ENCODE measurements around the gene RERG. TPM values are rescaled to one million over a fixed set of nuclear protein-coding genes. Genes with fewer than 3 reads are reported as not detected.
"Not testable (repeated sequence)": the region's sequence is repeated elsewhere in the genome, so short reads cannot be mapped to it uniquely, and the experiment has no call there.

The RERG gene
- total RNA-seq, 2 donors from 2014 or later = not detected

DNA sequence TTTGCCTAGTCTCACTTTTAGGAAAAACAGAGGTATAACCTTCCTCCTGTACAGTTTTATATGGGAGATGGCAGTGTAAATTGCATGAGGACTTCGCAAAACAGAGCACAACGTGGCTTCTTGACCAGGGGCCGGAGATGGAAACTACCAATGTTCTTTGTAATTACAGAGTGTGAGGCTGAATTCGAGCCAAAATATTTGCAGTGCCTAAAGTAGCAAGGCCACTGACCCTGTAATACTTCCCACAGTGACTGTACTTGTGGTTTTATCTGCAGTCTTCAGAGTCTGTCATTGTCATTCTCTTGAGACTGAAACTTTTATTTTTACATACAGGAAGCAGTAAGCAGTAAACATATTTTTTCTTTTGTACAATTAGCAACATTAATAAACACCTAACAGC, 98.9 kb downstream of the RERG start:
- Mint-ChIP-seq H3K27me3 (no peaks in the 10 kb centered on the region), H3K36me3 (no peaks in the 10 kb centered on the region), H3K4me1 (ENCODE audit: low read depth in 2 of 2) (no peaks in the 10 kb centered on the region), H3K4me3 (no peak overlapping the region), H3K9me3 (no peaks in the 10 kb centered on the region), H3K27ac (no peak overlapping the region)
- ATAC-seq (no peak), DNase-seq (ENCODE audit: low spot score) (no peak)

DNA sequence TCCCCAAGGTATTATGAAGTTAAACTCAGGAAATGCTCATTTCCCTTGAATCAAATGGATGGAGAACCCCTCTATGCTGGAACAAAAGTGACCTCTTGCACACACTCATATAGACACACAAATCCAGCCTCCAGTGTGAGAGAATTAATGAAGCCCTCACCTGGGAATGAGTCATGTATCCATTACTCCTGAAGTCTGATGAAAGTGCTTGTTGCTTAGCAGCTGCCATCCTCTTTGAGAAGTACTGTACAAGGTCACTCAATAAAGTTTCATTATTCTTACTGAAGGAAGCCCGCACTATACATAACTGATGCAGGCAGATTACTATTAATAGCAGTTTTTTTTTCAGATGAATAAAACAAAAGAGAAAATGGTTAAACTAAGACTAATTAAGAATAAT, 102.3 kb downstream of the RERG start:
- Mint-ChIP-seq H3K4me1 (ENCODE audit: low read depth in 2 of 2) (no peaks in the 10 kb centered on the region), H3K27me3 (peaks cover 3 to 4% of the 10 kb centered on the region in 2 donors), H3K9me3 (no peaks in the 10 kb centered on the region), H3K27ac (no peak overlapping the region), H3K36me3 (no peaks in the 10 kb centered on the region), H3K4me3 (no peak overlapping the region)
- no peak for DNase-seq (ENCODE audit: low spot score)
- ATAC-seq = no peak

DNA sequence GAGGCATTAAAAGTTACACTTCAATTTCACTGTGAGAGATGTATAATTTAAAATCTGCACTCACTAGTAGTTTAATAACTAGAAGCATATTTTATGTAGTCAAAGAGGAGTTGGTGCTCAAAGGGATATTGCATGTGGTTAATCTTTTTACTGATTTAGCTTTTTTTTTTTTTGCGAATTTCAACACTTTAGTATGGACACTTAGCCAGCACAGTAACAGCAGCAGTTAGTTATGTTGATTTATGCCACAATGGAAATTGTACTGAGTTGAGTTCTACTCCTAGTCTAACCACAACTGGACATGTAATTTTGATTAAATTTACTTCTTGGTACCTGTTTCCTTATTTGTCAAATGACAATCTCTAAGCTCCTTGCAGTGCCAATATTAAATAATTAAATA, 104.2 kb downstream of the RERG start:
- no peaks in the 10 kb centered on the region for H3K4me1 Mint-ChIP-seq (ENCODE audit: low read depth in 2 of 2)
- no peaks in the 10 kb centered on the region for H3K36me3 Mint-ChIP-seq
- ATAC-seq (no peak), DNase-seq (ENCODE audit: low spot score) (no peak)
- H3K27ac Mint-ChIP-seq = no peak overlapping the region
- no peaks in the 10 kb centered on the region for H3K9me3 Mint-ChIP-seq
- no peak overlapping the region for H3K4me3 Mint-ChIP-seq
- peaks cover 5 to 17% of the 10 kb centered on the region in 2 donors for H3K27me3 Mint-ChIP-seq

DNA sequence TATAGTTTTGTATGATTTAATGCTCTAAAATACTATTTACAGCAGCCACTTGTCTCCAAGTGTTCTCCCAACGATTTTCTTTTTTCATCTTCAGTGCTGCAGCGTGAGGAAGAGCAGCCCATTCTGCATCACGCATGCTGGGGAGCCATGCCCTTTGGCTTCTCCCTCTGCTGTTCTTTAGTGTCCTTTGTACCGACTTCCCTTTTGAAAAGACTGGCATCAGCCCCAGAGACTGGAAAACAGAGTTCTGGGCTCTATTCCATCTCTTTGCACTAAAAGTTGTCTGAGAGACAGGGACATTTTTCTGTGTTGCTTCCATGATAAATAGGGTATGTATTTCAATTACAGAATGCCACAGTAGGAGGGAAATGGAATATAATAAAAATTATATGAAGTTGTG, 105.1 kb downstream of the RERG start:
- no peaks in the 10 kb centered on the region for H3K36me3 Mint-ChIP-seq
- no peak overlapping the region for H3K4me3 Mint-ChIP-seq
- peaks cover 5 to 19% of the 10 kb centered on the region in 2 donors for H3K27me3 Mint-ChIP-seq
- no peaks in the 10 kb centered on the region for H3K9me3 Mint-ChIP-seq
- DNase-seq (ENCODE audit: low spot score) (no peak), ATAC-seq (no peak)
- H3K27ac Mint-ChIP-seq = no peak overlapping the region
- H3K4me1 Mint-ChIP-seq (ENCODE audit: low read depth in 2 of 2) = no peaks in the 10 kb centered on the region

DNA sequence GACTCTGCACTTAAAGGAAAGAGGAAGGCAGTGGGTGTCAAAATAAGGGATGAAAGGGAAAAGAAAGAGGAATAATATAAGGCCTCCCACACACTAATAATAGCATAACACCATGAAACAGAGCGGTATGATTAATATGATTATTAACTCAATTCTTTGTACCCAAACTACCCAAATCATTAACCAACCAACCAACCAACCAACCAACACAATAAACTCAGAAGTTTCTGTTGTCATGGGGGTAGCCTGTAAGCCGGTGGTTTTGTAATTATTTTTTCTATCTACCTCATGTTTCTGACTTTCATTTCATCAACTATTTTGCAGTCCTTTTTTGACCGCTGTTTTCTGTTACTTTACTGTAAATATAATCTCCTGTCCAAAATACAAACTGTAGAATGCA, 105.8 kb downstream of the RERG start:
- no peaks in the 10 kb centered on the region for H3K36me3 Mint-ChIP-seq
- no peak overlapping the region for H3K27ac Mint-ChIP-seq
- H3K9me3 Mint-ChIP-seq = no peaks in the 10 kb centered on the region
- H3K4me3 Mint-ChIP-seq = no peak overlapping the region
- DNase-seq (ENCODE audit: low spot score) (no peak), ATAC-seq (no peak)
- H3K27me3 Mint-ChIP-seq = peaks cover 5 to 19% of the 10 kb centered on the region in 2 donors
- H3K4me1 Mint-ChIP-seq (ENCODE audit: low read depth in 2 of 2) = no peaks in the 10 kb centered on the region

DNA sequence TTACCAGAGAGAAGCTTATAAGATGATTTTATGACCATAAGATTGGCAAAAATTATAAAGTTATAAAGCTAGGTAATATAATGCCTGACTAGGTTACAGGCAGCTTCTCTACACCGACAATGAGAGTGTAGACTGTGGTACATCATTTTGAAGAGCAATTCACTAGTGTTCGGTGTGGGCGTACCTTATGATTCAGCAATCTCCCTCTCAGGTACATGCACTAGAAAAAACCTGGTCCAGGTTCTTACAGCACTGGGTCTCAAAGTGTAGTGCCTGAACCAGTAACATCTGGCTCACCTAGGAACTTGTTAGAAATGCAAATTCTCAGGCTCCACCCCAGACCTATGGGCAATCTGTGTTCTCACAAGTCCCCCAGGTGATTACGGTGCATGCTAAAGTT, 106.7 kb downstream of the RERG start:
- H3K27ac Mint-ChIP-seq = no peak overlapping the region
- H3K27me3 Mint-ChIP-seq = peaks cover 5 to 19% of the 10 kb centered on the region in 2 donors
- no peak for DNase-seq (ENCODE audit: low spot score)
- no peaks in the 10 kb centered on the region for H3K9me3 Mint-ChIP-seq
- no peak overlapping the region for H3K4me3 Mint-ChIP-seq
- ATAC-seq = no peak
- H3K36me3 Mint-ChIP-seq = no peaks in the 10 kb centered on the region
- no peaks in the 10 kb centered on the region for H3K4me1 Mint-ChIP-seq (ENCODE audit: low read depth in 2 of 2)

DNA sequence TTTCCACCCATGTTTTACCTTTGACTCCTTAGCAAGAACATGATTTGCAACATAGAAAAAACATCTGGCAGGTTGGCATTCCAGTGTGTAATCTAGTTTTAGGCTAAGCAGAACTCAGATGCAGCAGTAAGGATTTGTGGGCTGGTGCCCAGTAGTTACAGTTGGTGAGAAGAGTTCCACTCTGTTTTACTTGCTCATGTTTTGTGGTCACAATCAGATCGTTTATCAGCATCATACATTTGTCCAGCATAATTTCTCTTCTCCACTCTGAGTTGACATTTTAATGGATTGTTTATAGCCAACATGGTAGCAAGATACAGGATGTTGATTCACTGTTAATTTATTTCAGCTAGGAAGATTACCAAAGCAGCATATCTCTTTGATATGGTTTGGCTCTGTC, 128.4 kb downstream of the RERG start:
- Mint-ChIP-seq H3K36me3 (no peaks in the 10 kb centered on the region), H3K4me3 (no peak overlapping the region), H3K27me3 (peaks cover 7 to 25% of the 10 kb centered on the region in 2 donors), H3K27ac (no peak overlapping the region), H3K4me1 (ENCODE audit: low read depth in 2 of 2) (peaks cover 0 to 2% of the 10 kb centered on the region in 2 donors), H3K9me3 (no peaks in the 10 kb centered on the region)
- ATAC-seq (no peak), DNase-seq (ENCODE audit: low spot score) (no peak)

DNA sequence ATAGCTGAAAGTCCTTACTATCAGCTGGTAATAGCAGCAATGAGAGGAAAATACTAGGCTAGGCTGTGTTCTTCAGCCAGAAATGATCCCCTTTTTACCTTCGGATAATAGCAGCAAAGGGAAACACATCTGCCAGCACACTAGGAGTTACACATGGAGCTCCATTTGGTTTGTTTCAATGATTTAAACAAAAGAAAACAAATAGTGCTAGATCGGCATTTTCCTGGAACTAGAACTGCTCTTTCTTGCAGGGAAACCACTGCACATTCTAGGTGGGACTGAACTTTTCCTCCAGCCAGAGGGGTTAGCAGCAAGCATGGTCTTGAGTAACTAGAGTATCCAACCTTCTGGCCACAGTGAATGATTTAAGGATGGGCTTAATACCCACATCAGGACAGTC, 130.8 kb downstream of the RERG start:
- DNase-seq (ENCODE audit: low spot score) = no peak
- no peaks in the 10 kb centered on the region for H3K36me3 Mint-ChIP-seq
- H3K4me1 Mint-ChIP-seq (ENCODE audit: low read depth in 2 of 2) = peaks cover 0 to 6% of the 10 kb centered on the region in 2 donors
- no peaks in the 10 kb centered on the region for H3K9me3 Mint-ChIP-seq
- ATAC-seq = no peak
- peaks cover 12 to 25% of the 10 kb centered on the region in 2 donors for H3K27me3 Mint-ChIP-seq
- no peak overlapping the region for H3K27ac Mint-ChIP-seq
- no peak overlapping the region for H3K4me3 Mint-ChIP-seq

DNA sequence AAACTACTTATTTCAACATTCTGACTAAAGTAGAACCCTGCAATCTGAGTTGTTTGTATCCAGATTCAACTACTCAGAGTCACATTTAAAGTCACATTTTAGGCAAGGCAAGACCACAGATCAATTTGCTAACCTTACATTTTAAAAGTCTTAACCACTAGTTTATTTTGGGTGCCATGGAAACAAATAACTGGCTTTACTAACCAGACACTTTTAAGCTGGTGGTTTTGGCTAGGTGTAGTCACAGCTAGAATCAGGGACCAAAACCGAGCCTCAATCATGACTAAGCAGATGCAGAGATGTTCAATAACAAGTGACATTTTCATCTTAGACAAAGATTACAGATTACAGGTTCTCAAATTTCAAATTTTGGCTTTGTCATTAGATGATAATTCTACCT, 133.1 kb downstream of the RERG start:
- H3K4me1 Mint-ChIP-seq (ENCODE audit: low read depth in 2 of 2) = peaks cover 0 to 6% of the 10 kb centered on the region in 2 donors
- H3K9me3 Mint-ChIP-seq = no peaks in the 10 kb centered on the region
- H3K36me3 Mint-ChIP-seq = no peaks in the 10 kb centered on the region
- DNase-seq (ENCODE audit: low spot score) (no peak), ATAC-seq (peak in 1 of 2 donors; percentile 60)
- H3K4me3 Mint-ChIP-seq = no peak overlapping the region
- no peak overlapping the region for H3K27ac Mint-ChIP-seq
- H3K27me3 Mint-ChIP-seq = peaks cover 12 to 25% of the 10 kb centered on the region in 2 donors

DNA sequence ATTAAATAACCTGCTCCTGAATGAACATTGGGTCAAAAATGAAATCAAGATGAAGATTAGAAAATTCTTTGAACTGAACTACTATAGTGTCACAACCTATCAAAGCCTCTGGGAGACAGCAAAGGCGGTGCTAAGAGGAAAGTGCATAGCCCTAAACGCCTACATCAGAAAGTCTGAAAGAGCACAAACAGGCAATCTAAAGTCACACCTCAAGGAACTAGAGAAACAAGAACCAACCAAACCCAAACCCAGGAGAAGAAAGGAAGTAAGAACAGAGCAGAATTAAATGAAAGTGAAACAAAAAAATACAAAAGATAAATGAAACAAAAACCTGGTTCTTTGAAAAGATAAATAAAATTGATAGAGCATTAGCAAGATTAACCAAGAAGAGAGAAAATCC, 143.5 kb downstream of the RERG start:
- DNase-seq (ENCODE audit: low spot score); ATAC-seq; H3K9me3 Mint-ChIP-seq; H3K36me3 Mint-ChIP-seq; H3K27me3 Mint-ChIP-seq; H3K4me1 Mint-ChIP-seq (ENCODE audit: low read depth in 2 of 2): not testable (repeated sequence)
- Mint-ChIP-seq H3K4me3 (peak overlapping the region; percentile 45), H3K27ac (peak overlapping the region in 1 of 2 donors; percentile 17)

DNA sequence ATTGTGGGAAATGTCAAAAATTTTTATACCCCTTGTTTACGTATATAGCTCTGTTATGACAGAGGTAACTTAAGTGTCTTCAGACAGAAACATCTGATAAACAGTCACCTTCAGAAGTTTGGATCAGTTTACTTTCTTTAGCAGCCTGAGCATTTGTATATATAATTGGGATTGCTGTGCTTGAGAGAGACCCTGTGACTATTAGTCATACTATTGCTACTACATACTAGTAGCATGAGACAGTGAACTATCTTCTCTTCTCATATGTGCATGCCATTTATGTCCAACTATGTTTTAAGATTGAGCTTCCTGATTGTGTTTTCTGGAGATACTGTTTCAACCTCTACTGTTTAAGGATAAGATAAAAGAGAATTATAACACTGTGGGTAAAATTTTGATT, 146.9 kb downstream of the RERG start:
- H3K4me1 Mint-ChIP-seq (ENCODE audit: low read depth in 2 of 2) = peaks cover 2 to 7% of the 10 kb centered on the region in 2 donors
- DNase-seq (ENCODE audit: low spot score) (no peak), ATAC-seq (no peak)
- no peaks in the 10 kb centered on the region for H3K36me3 Mint-ChIP-seq
- no peak overlapping the region for H3K4me3 Mint-ChIP-seq
- peaks cover 0 to 7% of the 10 kb centered on the region in 2 donors for H3K27me3 Mint-ChIP-seq
- no peak overlapping the region for H3K27ac Mint-ChIP-seq
- H3K9me3 Mint-ChIP-seq = peaks cover 5% of the 10 kb centered on the region

DNA sequence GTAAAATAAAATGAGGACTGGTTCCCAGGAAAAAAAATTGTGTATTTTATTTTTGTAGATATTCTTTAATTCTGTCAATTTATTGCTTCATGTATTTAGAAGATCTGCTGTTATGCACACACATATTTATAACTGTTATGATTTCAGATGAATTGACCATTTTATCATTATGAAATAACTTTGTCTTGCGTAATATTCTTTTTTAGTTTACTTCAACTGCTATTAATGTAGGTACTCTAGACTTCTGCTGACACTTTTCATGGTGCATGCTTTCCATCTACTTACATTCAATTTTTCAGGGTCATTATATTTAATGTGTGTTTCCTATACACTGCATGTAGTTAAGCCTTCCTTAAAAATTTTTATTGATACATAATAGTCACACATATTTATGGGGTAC, 162.1 kb downstream of the RERG start:
- no peaks in the 10 kb centered on the region for H3K36me3 Mint-ChIP-seq
- DNase-seq (ENCODE audit: low spot score) = no peak
- no peaks in the 10 kb centered on the region for H3K9me3 Mint-ChIP-seq
- H3K27ac Mint-ChIP-seq = no peak overlapping the region
- H3K27me3 Mint-ChIP-seq = peaks cover 10 to 34% of the 10 kb centered on the region in 2 donors
- no peaks in the 10 kb centered on the region for H3K4me1 Mint-ChIP-seq (ENCODE audit: low read depth in 2 of 2)
- no peak for ATAC-seq
- H3K4me3 Mint-ChIP-seq = no peak overlapping the region

Other genes with a start within 250 kb of the RERG start
- not detected for gene PDE6H, start 248.4 kb downstream of the RERG start, total RNA-seq
- gene PTPRO, start 101.1 kb upstream of the RERG start, total RNA-seq = not detected

Measured in natural killer cell treated with Interleukin-12 subunit alpha and Interleukin-12 subunit beta and Interleukin-15 and Interleukin-18, amount 100 ng/mL, for 72 hours (primary cell).